Measurements from ENCODE around the gene GPATCH4.

GRCh38 chr1:156629823-156630449 lies 28.7 kb upstream of the GPATCH4 start:
- TF ChIP-seq, protein P1, sequence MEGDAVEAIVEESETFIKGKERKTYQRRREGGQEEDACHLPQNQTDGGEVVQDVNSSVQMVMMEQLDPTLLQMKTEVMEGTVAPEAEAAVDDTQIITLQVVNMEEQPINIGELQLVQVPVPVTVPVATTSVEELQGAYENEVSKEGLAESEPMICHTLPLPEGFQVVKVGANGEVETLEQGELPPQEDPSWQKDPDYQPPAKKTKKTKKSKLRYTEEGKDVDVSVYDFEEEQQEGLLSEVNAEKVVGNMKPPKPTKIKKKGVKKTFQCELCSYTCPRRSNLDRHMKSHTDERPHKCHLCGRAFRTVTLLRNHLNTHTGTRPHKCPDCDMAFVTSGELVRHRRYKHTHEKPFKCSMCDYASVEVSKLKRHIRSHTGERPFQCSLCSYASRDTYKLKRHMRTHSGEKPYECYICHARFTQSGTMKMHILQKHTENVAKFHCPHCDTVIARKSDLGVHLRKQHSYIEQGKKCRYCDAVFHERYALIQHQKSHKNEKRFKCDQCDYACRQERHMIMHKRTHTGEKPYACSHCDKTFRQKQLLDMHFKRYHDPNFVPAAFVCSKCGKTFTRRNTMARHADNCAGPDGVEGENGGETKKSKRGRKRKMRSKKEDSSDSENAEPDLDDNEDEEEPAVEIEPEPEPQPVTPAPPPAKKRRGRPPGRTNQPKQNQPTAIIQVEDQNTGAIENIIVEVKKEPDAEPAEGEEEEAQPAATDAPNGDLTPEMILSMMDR (IDR thresholded peaks at IDR 0.05), result no peak
- TF ChIP-seq POLR2A (IDR thresholded peaks at IDR 0.05) (no peak), EP300 (IDR thresholded peaks at IDR 0.05) (no peak)
